HCT116 (cell line): ENCODE results near the gene ARHGEF6. TPM values are rescaled to one million over a fixed set of nuclear protein-coding genes. Genes with fewer than 3 reads are reported as not detected.

Source experiments
- ATAC-seq: fragments of 200-7000 bp; cut with Tn5 transposase; 2 replicates; pipeline ENCODE4 v1.9.1; 2020; ENCODE audit warnings: mild to moderate bottlenecking, moderate library complexity
- BruUV-seq: library from RNA; stranded (reverse); fragments of 400-500 nt; replicated peaks from 2 replicates; lab custom pipeline; 2021; lab: Mats Ljungman, UMichigan
- CTCF ChIA-PET: fragments of 300-600 bp; sonication (Branson Sonifier 250); formaldehyde crosslinking; loops from one replicate; lab custom pipeline; 2021; ENCODE audit warnings: antibody characterized with exemption; lab: Charles Lee
- POLR2A ChIA-PET: fragments of 300-600, 350-600 bp; sonication (Branson Sonifier 250); formaldehyde crosslinking; loops from one replicate; lab custom pipeline; 2021; ENCODE audit warnings: antibody characterized with exemption; lab: Charles Lee
- RAD21 ChIA-PET, 2 experiments: fragments of 300-600 bp; sonication (Branson Sonifier 250); formaldehyde crosslinking; loops; one replicate each; lab custom pipeline; 2023; ENCODE audit warnings: low total read pairs in 2 of 2; ENCODE audit not compliant: uncharacterized antibody in 2 of 2, unreplicated experiment in 2 of 2, low non-redundant PET in 1 of 2; lab: Charles Lee
- DNase-seq: peaks from one replicate; pipeline ENCODE4 v3.0.0-alpha.2; 2010; ENCODE audit warnings: low read depth, low spot score
- H2AFZ ChIP-seq: fragments of 200-600 bp; shearing (Covaris generic), sonication (generic); 2 replicates; pipeline ENCODE4 v1.6.1; 2017; ENCODE audit warnings: low read depth, mixed run types, mixed read lengths, antibody characterized with exemption, low read length; ENCODE audit not compliant: poor library complexity, severe bottlenecking
- H3K27ac ChIP-seq: 2 replicates; pipeline ENCODE4 v1.5.1; 2012; ENCODE audit warnings: low read depth, low read length
- H3K27me3 ChIP-seq: fragments of 200-600 bp; sonication (generic); 2 replicates; pipeline ENCODE4 v1.6.1; 2016; ENCODE audit warnings: mixed run types, low read length, mixed read lengths; ENCODE audit not compliant: insufficient read depth
- H3K36me3 ChIP-seq, 2 experiments: fragments of 200-500 bp in 1 of 2; fragments of 200-600 bp in 1 of 2; sonication (Bioruptor generic) in 1 of 2; sonication (generic) in 1 of 2; 2 replicates each; pipeline versions ENCODE4 v1.5.1 to v1.6.1; 2014 to 2016; ENCODE audit warnings: low read length in 2 of 2, inconsistent platforms in 1 of 2, mixed read lengths in 1 of 2, mixed run types in 1 of 2; ENCODE audit not compliant: insufficient read depth in 2 of 2, control insufficient read depth in 1 of 2
- H3K4me1 ChIP-seq, 2 experiments: fragments of 200-600 bp in 1 of 2; sonication (generic) in 1 of 2; 2 replicates each; pipeline versions ENCODE4 v1.5.1 to v1.6.1; 2012 to 2017; ENCODE audit warnings: low read length in 2 of 2, inconsistent platforms in 1 of 2, mild to moderate bottlenecking in 1 of 2, mixed read lengths in 1 of 2, mixed run types in 1 of 2, moderate library complexity in 1 of 2; ENCODE audit not compliant: insufficient read depth in 2 of 2, control insufficient read depth in 1 of 2
- H3K4me2 ChIP-seq: fragments of 200-600 bp; sonication (generic); 2 replicates; pipeline ENCODE4 v1.6.1; 2017; ENCODE audit warnings: mixed run types, low read length, mixed read lengths
- H3K4me3 ChIP-seq, 2 experiments: fragments of 200-600 bp in 1 of 2; sonication (generic) in 1 of 2; replicated peaks in 1 of 2; 2 replicates each; pipeline ENCODE4 v1.5.1; 2011 to 2016; ENCODE audit warnings: low read length in 2 of 2, control low read depth in 1 of 2, low read depth in 1 of 2, mild to moderate bottlenecking in 1 of 2, mixed read lengths in 1 of 2, mixed run types in 1 of 2
- H3K79me2 ChIP-seq: fragments of 200-600 bp; sonication (generic); 2 replicates; pipeline ENCODE4 v1.6.1; 2017; ENCODE audit warnings: mild to moderate bottlenecking, mixed run types, low read length, moderate library complexity, mixed read lengths; ENCODE audit not compliant: insufficient read depth
- H3K9ac ChIP-seq: fragments of 200-600 bp; sonication (generic); 2 replicates; pipeline ENCODE4 v1.6.1; 2016; ENCODE audit warnings: low read length, mixed read lengths
- H3K9me2 ChIP-seq: fragments of 200-600 bp; sonication (generic), shearing (Covaris generic); 2 replicates; pipeline ENCODE4 v1.6.1; 2017; ENCODE audit warnings: mixed run types, mild to moderate bottlenecking, moderate library complexity; ENCODE audit not compliant: insufficient read depth
- H3K9me3 ChIP-seq, 2 experiments: fragments of 200-500 bp in 1 of 2; fragments of 200-600 bp in 1 of 2; sonication (Bioruptor generic) in 1 of 2; sonication (generic) in 1 of 2; 2 replicates each; pipeline ENCODE4 v1.6.1; 2014 to 2017; ENCODE audit warnings: low read length in 2 of 2, mixed read lengths in 2 of 2, inconsistent platforms in 1 of 2, low read depth in 1 of 2, mild to moderate bottlenecking in 1 of 2, mixed run types in 1 of 2, moderate library complexity in 1 of 2; ENCODE audit not compliant: control insufficient read depth in 1 of 2, insufficient read depth in 1 of 2
- H4K20me1 ChIP-seq: fragments of 200-600 bp; sonication (generic), shearing (Covaris generic); 2 replicates; pipeline ENCODE4 v1.6.1; 2017; ENCODE audit warnings: mixed run types, mild to moderate bottlenecking, moderate library complexity; ENCODE audit not compliant: insufficient read depth
- JUND ChIP-seq: IDR thresholded peaks from 2 replicates; pipeline ENCODE4 v1.6.1; 2012
- REST ChIP-seq: IDR thresholded peaks from 2 replicates; pipeline ENCODE4 v1.6.1; 2012; ENCODE audit warnings: low read depth
- intact Hi-C: fragments of 100-400 bp; cut with micrococcal nuclease; formaldehyde crosslinking; loops from 2 replicates; pipeline ENCODE4 v1.10.0; 2022
- total RNA-seq: library from RNA; stranded (reverse); gene quantifications from one replicate; pipeline ENCODE4 v1.2.1, GENCODE V29; 2021; ENCODE audit not compliant: unreplicated experiment

The ARHGEF6 gene
- total RNA-seq, 1 experiment from 2014 or later = 1.9 TPM

- H3K27ac ChIP-seq = no peak overlapping the region
- POLR2A ChIA-PET = no interaction called here
- H3K9me3 ChIP-seq = no peaks in the 10 kb centered on the region
- H3K4me3 ChIP-seq = no peak overlapping the region
- intact Hi-C loops = loop anchor here (10.0 kb wide), 3 partner anchors 197 to 527 kb away; partner anchors contain the start of gene HTATSF1
- H3K36me3 ChIP-seq = no peaks in the 10 kb centered on the region
- no peak overlapping the region for H3K9ac ChIP-seq
- no peaks in the 10 kb centered on the region for H3K4me1 ChIP-seq
- DNase-seq = no peak
- no peak overlapping the region for H2AFZ ChIP-seq
- no peaks in the 10 kb centered on the region for H3K27me3 ChIP-seq
- TF ChIP-seq REST = no peak
- BruUV-seq = no TSS peak
- no peaks in the 10 kb centered on the region for H3K79me2 ChIP-seq
- no peak for ATAC-seq
- H3K9me2 ChIP-seq = no peaks in the 10 kb centered on the region
- CTCF ChIA-PET = no interaction called here
- H4K20me1 ChIP-seq = no peaks in the 10 kb centered on the region
- RAD21 ChIA-PET = no interaction called here
- H3K4me2 ChIP-seq = no peak overlapping the region
Observed at GRCh38 chrX:136692271-136692670, 88.5 kb downstream of the ARHGEF6 start.

GRCh38 chrX:136691028-136691809 is 89.5 kb downstream of the ARHGEF6 start:
- no peaks in the 10 kb centered on the region for H3K79me2 ChIP-seq
- H3K27me3 ChIP-seq = no peaks in the 10 kb centered on the region
- no peak for ATAC-seq
- TF ChIP-seq JUND = no peak
- RAD21 ChIA-PET = interaction anchor here in 1 of 2 experiments (0.7 kb wide), 1 partner anchor 233 kb away, joined by 3 read pairs; no protein-coding TSS in a partner anchor
- H3K4me1 ChIP-seq = no peaks in the 10 kb centered on the region
- H3K27ac ChIP-seq = no peak overlapping the region
- no peak overlapping the region for H3K9ac ChIP-seq
- DNase-seq = no peak
- no peak overlapping the region for H3K4me2 ChIP-seq
- CTCF ChIA-PET = no interaction called here
- no peaks in the 10 kb centered on the region for H3K9me2 ChIP-seq
- no peak overlapping the region for H2AFZ ChIP-seq
- no peak overlapping the region for H3K4me3 ChIP-seq
- intact Hi-C loops = loop anchor here (10.0 kb wide), 3 partner anchors 196 to 526 kb away; partner anchors contain the start of gene HTATSF1
- H3K9me3 ChIP-seq = no peaks in the 10 kb centered on the region
- no peaks in the 10 kb centered on the region for H3K36me3 ChIP-seq
- no peaks in the 10 kb centered on the region for H4K20me1 ChIP-seq
- POLR2A ChIA-PET = no interaction called here
- BruUV-seq = no TSS peak
